ENCODE measurements around the gene IL1RAPL2. TPM values are rescaled to one million over a fixed set of nuclear protein-coding genes. Genes with fewer than 3 reads are reported as not detected.

The IL1RAPL2 gene
- polyA plus RNA-seq, 2 of the 4 experiments (the other 2 are of a cell fraction): not detected

- H3K9me3 ChIP-seq: no peaks in the 10 kb centered on the region
- no peak overlapping the region for H3K4me3 ChIP-seq
- TF ChIP-seq RARB (CRISPR knock-in tag; IDR thresholded peaks at IDR 0.05): no peak
- no peak for TF ChIP-seq MYC (IDR thresholded peaks at IDR 0.05; ENCODE audit: borderline replicate concordance, low read length)
- TF ChIP-seq RAD21 (conservative IDR thresholded peaks at IDR 0.05 in 1 of 2, IDR thresholded peaks at IDR 0.05 in 1 of 2): no peak
- TF ChIP-seq SREBF2 (IDR thresholded peaks at IDR 0.05): no peak
- no peak overlapping the region for H3K27ac ChIP-seq
- no peak for DNase-seq (ENCODE audit: low read depth in 1 of 2, low spot score in 1 of 2)
- POLR2A ChIA-PET: no interaction called here
- ATAC-seq: no peak
- CTCF ChIA-PET: no interaction called here
- no peaks in the 10 kb centered on the region for H3K4me1 ChIP-seq
- no peak for FAIRE-seq
- H3K4me2 ChIP-seq: no peak overlapping the region
These were observed 909.8 kb downstream of the IL1RAPL2 start for GRCh38 chrX:105475801-105476200.

GRCh38 chrX:105477351-105477750 lies 911.4 kb downstream of the IL1RAPL2 start:
- TF ChIP-seq HMGXB4 (CRISPR knock-in tag; IDR thresholded peaks at IDR 0.05; ENCODE audit: borderline replicate concordance) (no peak), RFX5 (IDR thresholded peaks at IDR 0.05) (no peak), ZNF302 (CRISPR knock-in tag; IDR thresholded peaks at IDR 0.05) (no peak), RARB (CRISPR knock-in tag; IDR thresholded peaks at IDR 0.05) (no peak), FOSB (CRISPR knock-in tag; IDR thresholded peaks at IDR 0.05) (no peak), KDM5A (IDR thresholded peaks at IDR 0.05) (no peak), CBX8 (IDR thresholded peaks at IDR 0.05) (no peak), MAZ (IDR thresholded peaks at IDR 0.05; ENCODE audit: borderline replicate concordance, low read depth, low read length) (no peak), FOXS1 (CRISPR knock-in tag; IDR thresholded peaks at IDR 0.05) (no peak), KDM1A (IDR thresholded peaks at IDR 0.05; ENCODE audit: low read depth) (no peak), RCOR1 (IDR thresholded peaks at IDR 0.05; ENCODE audit: low read depth, low read length) (no peak), JUN (IDR thresholded peaks at IDR 0.05) (no peak), FOSL2 (IDR thresholded peaks at IDR 0.05) (no peak), FOSL2 (CRISPR knock-in tag; IDR thresholded peaks at IDR 0.05) (no peak), TFCP2L1 (CRISPR knock-in tag; IDR thresholded peaks at IDR 0.05) (no peak), MYC (IDR thresholded peaks at IDR 0.05; ENCODE audit: borderline replicate concordance, low read length) (no peak)
- TF ChIP-seq, protein P1, sequence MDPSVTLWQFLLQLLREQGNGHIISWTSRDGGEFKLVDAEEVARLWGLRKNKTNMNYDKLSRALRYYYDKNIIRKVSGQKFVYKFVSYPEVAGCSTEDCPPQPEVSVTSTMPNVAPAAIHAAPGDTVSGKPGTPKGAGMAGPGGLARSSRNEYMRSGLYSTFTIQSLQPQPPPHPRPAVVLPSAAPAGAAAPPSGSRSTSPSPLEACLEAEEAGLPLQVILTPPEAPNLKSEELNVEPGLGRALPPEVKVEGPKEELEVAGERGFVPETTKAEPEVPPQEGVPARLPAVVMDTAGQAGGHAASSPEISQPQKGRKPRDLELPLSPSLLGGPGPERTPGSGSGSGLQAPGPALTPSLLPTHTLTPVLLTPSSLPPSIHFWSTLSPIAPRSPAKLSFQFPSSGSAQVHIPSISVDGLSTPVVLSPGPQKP (IDR thresholded peaks at IDR 0.05; ENCODE audit: low read depth, low read length): no peak
- TF ChIP-seq, protein P2, sequence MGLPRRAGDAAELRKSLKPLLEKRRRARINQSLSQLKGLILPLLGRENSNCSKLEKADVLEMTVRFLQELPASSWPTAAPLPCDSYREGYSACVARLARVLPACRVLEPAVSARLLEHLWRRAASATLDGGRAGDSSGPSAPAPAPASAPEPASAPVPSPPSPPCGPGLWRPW (IDR thresholded peaks at IDR 0.05): no peak
- Histone ChIP-seq H3K27ac (no peak overlapping the region), H3K9me3 (no peaks in the 10 kb centered on the region), H3K4me1 (no peaks in the 10 kb centered on the region), H3K4me3 (no peak overlapping the region), H3K4me2 (no peak overlapping the region)
- ChIA-PET POLR2A (no interaction called here), CTCF (no interaction called here)
- no peak for DNase-seq (ENCODE audit: low read depth in 1 of 2, low spot score in 1 of 2)
- no peak for ATAC-seq
- no peak for FAIRE-seq
- WGBS (ENCODE audit: missing lambda C conversion rate): 36% methylated on average over 1 of the region's 1 CpG

GRCh38 chrX:105480646-105481310 lies 914.8 kb downstream of the IL1RAPL2 start:
- Histone ChIP-seq H3K4me2 (no peak overlapping the region), H3K4me3 (no peak overlapping the region), H3K4me1 (no peaks in the 10 kb centered on the region), H3K9me3 (no peaks in the 10 kb centered on the region), H3K27ac (no peak overlapping the region)
- POLR2A ChIA-PET: no interaction called here
- WGBS (ENCODE audit: missing lambda C conversion rate): 31% methylated on average over 1 of the region's 1 CpG
- FAIRE-seq: no peak
- no peak for DNase-seq (ENCODE audit: low read depth in 1 of 2, low spot score in 1 of 2)
- CTCF ChIA-PET: no interaction called here
- TF ChIP-seq FOSL2 (IDR thresholded peaks at IDR 0.05) (no peak), FOSL2 (CRISPR knock-in tag; IDR thresholded peaks at IDR 0.05) (no peak), REST (IDR thresholded peaks at IDR 0.05) (no peak), JUN (IDR thresholded peaks at IDR 0.05) (no peak), POLR2A (IDR thresholded peaks at IDR 0.05; ENCODE audit: low read length) (no peak), HOXB13 (CRISPR knock-in tag; IDR thresholded peaks at IDR 0.05; ENCODE audit: low read depth) (no peak), TP53 (CRISPR knock-in tag; IDR thresholded peaks at IDR 0.05) (no peak)
- no peak for ATAC-seq
